OCI-LY1 (cell line): Measurements from ENCODE around the gene MAGI1.

Experiments used
- H2AFZ ChIP-seq: fragments of 200-600 bp; sonication (generic), shearing (Covaris generic); 2 replicates; pipeline ENCODE4 v1.6.0; 2014; ENCODE audit warnings: antibody characterized with exemption, mild to moderate bottlenecking, low read length
- H3F3A ChIP-seq: fragments of 200-600 bp; sonication (generic), shearing (Covaris generic); 2 replicates; pipeline ENCODE4 v1.6.0; 2014; ENCODE audit warnings: mild to moderate bottlenecking, antibody characterized with exemption, low read length, moderate library complexity; ENCODE audit not compliant: insufficient read depth
- H3K27ac ChIP-seq: fragments of 200-600 bp; sonication (generic); 2 replicates; pipeline ENCODE4 v1.5.1; 2014; ENCODE audit warnings: low read length, mixed run types, mild to moderate bottlenecking, low read depth; ENCODE audit not compliant: poor library complexity, severe bottlenecking
- H3K27me3 ChIP-seq: fragments of 200-600 bp; sonication (generic); 2 replicates; pipeline ENCODE4 v1.6.0; 2014; ENCODE audit warnings: antibody characterized with exemption, mild to moderate bottlenecking, low read length, moderate library complexity; ENCODE audit not compliant: insufficient read depth
- H3K36me3 ChIP-seq: fragments of 200-600 bp; sonication (generic); 2 replicates; pipeline ENCODE4 v1.6.1; 2014; ENCODE audit warnings: mild to moderate bottlenecking, antibody characterized with exemption, low read length, moderate library complexity, mixed read lengths; ENCODE audit not compliant: insufficient read depth
- H3K4me1 ChIP-seq: fragments of 200-600 bp; sonication (generic); 2 replicates; pipeline ENCODE4 v1.5.1; 2014; ENCODE audit warnings: mild to moderate bottlenecking, low read length, moderate library complexity; ENCODE audit not compliant: insufficient read depth, severe bottlenecking
- H3K4me2 ChIP-seq: fragments of 200-600 bp; sonication (generic), shearing (Covaris generic); 2 replicates; pipeline ENCODE4 v1.6.1; 2014; ENCODE audit warnings: low read length
- H3K4me3 ChIP-seq: fragments of 200-600 bp; sonication (generic); 2 replicates; pipeline ENCODE4 v1.5.1; 2014; ENCODE audit warnings: low read length, low read depth, mild to moderate bottlenecking, mixed read lengths; ENCODE audit not compliant: poor library complexity, severe bottlenecking
- H3K79me2 ChIP-seq: fragments of 200-600 bp; shearing (Covaris generic); 2 replicates; pipeline ENCODE4 v1.6.1; 2016; ENCODE audit warnings: mixed run types, low read length, mixed read lengths; ENCODE audit not compliant: insufficient read depth
- H3K9ac ChIP-seq: fragments of 200-600 bp; sonication (generic), shearing (Covaris generic); 2 replicates; pipeline ENCODE4 v1.6.1; 2014; ENCODE audit warnings: mild to moderate bottlenecking, low read length, mixed read lengths
- H3K9me2 ChIP-seq: fragments of 200-600 bp; sonication (generic), shearing (Covaris generic); 2 replicates; pipeline ENCODE4 v1.6.1; 2014; ENCODE audit warnings: low read depth, mild to moderate bottlenecking, low read length, mixed read lengths
- H3K9me3 ChIP-seq: fragments of 200-600 bp; shearing (Covaris generic); 2 replicates; pipeline ENCODE4 v1.6.1; 2014; ENCODE audit warnings: low read length, mixed read lengths
- H4K20me1 ChIP-seq: fragments of 200-600 bp; sonication (generic), shearing (Covaris generic); 2 replicates; pipeline ENCODE4 v1.6.0; 2016; ENCODE audit warnings: mild to moderate bottlenecking, low read length; ENCODE audit not compliant: insufficient read depth
- EZH2 ChIP-seq: fragments of 200-600 bp; sonication (generic), shearing (Covaris generic); IDR thresholded peaks from 2 replicates; pipeline ENCODE4 v1.8.0; 2017; ENCODE audit warnings: borderline replicate concordance, mixed run types, mild to moderate bottlenecking, antibody characterized with exemption, low read length, moderate library complexity, mixed read lengths
- TF ChIP-seq, protein P1 (sequence below): fragments of 200-600 bp; sonication (generic), shearing (Covaris generic); IDR thresholded peaks from 2 replicates; pipeline ENCODE4 v1.5.1; 2017; ENCODE audit warnings: mild to moderate bottlenecking, antibody characterized with exemption, low read length, moderate library complexity, mixed read lengths

The MAGI1 gene

DNA sequence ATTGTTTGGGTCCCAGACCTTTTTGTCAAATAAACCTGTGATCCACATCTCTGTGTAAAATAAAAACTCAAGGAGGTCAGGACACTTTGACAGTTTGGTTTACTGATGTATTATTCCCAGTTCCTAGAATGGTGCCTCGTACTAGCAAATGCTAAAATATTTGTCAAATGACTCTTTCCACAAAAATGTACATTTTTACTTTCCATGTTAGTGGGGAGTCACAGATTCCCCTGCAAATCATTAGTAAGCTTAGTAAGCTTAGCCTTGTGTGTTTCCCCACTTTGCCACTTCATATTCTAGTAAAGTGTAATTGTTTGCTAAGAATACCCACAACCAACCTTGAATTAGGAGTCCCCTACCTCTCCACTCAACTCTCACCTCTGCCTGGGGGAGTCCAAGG lies 2.4 kb upstream of the MAGI1 start:
- H3K36me3 ChIP-seq, result no peaks in the 10 kb centered on the region
- H3K4me1 ChIP-seq, result no peaks in the 10 kb centered on the region
- H3K27me3 ChIP-seq, result no peaks in the 10 kb centered on the region
- no peaks in the 10 kb centered on the region for H4K20me1 ChIP-seq
- H3K27ac ChIP-seq, result no peak overlapping the region
- no peaks in the 10 kb centered on the region for H3K9me3 ChIP-seq
- H3K4me3 ChIP-seq, result no peak overlapping the region
- TF ChIP-seq, protein P1, sequence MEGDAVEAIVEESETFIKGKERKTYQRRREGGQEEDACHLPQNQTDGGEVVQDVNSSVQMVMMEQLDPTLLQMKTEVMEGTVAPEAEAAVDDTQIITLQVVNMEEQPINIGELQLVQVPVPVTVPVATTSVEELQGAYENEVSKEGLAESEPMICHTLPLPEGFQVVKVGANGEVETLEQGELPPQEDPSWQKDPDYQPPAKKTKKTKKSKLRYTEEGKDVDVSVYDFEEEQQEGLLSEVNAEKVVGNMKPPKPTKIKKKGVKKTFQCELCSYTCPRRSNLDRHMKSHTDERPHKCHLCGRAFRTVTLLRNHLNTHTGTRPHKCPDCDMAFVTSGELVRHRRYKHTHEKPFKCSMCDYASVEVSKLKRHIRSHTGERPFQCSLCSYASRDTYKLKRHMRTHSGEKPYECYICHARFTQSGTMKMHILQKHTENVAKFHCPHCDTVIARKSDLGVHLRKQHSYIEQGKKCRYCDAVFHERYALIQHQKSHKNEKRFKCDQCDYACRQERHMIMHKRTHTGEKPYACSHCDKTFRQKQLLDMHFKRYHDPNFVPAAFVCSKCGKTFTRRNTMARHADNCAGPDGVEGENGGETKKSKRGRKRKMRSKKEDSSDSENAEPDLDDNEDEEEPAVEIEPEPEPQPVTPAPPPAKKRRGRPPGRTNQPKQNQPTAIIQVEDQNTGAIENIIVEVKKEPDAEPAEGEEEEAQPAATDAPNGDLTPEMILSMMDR, result no peak
- no peak for TF ChIP-seq EZH2
- no peaks in the 10 kb centered on the region for H3F3A ChIP-seq
- no peak overlapping the region for H2AFZ ChIP-seq
- H3K9me2 ChIP-seq, result no peaks in the 10 kb centered on the region
- H3K4me2 ChIP-seq, result no peak overlapping the region
- H3K9ac ChIP-seq, result no peak overlapping the region
- H3K79me2 ChIP-seq, result no peaks in the 10 kb centered on the region

DNA sequence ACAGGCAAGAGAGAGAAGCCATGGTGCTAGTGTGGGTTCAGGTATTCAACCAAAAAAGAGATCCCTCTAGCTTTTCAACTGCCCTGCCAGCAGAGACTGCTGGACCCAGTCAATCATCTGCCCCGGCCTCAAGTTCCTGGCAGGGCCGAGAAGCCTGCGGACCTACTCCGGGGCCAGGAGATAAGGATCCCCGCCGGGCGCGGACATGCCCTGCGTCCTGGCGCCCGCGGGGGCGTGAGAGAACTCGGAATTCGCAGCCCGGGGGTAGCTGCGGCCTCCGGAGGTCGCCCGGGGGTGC lies 821 bp upstream of the MAGI1 start:
- H3K79me2 ChIP-seq, result no peaks in the 10 kb centered on the region
- no peak overlapping the region for H3K4me3 ChIP-seq
- TF ChIP-seq, protein P1, result no peak
- no peak for TF ChIP-seq EZH2
- no peak overlapping the region for H3K4me2 ChIP-seq
- H3K9me3 ChIP-seq, result no peaks in the 10 kb centered on the region
- no peaks in the 10 kb centered on the region for H3K27me3 ChIP-seq
- H3K4me1 ChIP-seq, result no peaks in the 10 kb centered on the region
- H2AFZ ChIP-seq, result no peak overlapping the region
- no peaks in the 10 kb centered on the region for H3F3A ChIP-seq
- H3K36me3 ChIP-seq, result no peaks in the 10 kb centered on the region
- H3K9me2 ChIP-seq, result no peaks in the 10 kb centered on the region
- no peak overlapping the region for H3K27ac ChIP-seq
- no peak overlapping the region for H3K9ac ChIP-seq
- no peaks in the 10 kb centered on the region for H4K20me1 ChIP-seq

DNA sequence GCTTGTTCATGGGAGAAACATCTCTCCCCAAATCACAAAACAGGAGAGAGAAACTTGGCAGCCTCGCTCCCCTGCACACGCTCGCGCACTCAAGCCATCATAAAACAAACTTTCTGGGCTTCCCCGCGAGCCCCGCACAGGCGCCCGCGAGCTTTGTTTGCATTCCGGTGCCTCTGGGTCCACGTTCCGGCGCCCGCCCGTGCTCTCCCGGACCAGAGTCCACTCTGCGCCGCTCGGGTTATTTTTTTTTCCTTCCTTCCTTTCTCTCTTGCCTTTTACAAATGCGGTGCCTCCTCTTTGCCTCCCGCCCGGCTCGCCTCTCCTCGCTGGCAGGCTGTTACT lies 363 bp downstream of the MAGI1 start:
- Histone ChIP-seq H4K20me1 (no peaks in the 10 kb centered on the region), H3K4me2 (no peak overlapping the region), H3F3A (no peaks in the 10 kb centered on the region), H3K4me1 (no peaks in the 10 kb centered on the region), H3K4me3 (no peak overlapping the region), H3K9me3 (no peaks in the 10 kb centered on the region), H3K79me2 (no peaks in the 10 kb centered on the region), H3K9ac (no peak overlapping the region), H3K27ac (no peak overlapping the region), H3K9me2 (no peaks in the 10 kb centered on the region), H2AFZ (no peak overlapping the region), H3K36me3 (no peaks in the 10 kb centered on the region), H3K27me3 (no peaks in the 10 kb centered on the region)
- TF ChIP-seq, protein P1, result no peak
- TF ChIP-seq EZH2, result no peak
